ENCODE results near the gene SGTA. TPM values are rescaled to one million over a fixed set of nuclear protein-coding genes. Genes with fewer than 3 reads are reported as not detected.

SGTA gene
- total RNA-seq, 1 donor from 2014 or later, result 25.6 TPM

DNA sequence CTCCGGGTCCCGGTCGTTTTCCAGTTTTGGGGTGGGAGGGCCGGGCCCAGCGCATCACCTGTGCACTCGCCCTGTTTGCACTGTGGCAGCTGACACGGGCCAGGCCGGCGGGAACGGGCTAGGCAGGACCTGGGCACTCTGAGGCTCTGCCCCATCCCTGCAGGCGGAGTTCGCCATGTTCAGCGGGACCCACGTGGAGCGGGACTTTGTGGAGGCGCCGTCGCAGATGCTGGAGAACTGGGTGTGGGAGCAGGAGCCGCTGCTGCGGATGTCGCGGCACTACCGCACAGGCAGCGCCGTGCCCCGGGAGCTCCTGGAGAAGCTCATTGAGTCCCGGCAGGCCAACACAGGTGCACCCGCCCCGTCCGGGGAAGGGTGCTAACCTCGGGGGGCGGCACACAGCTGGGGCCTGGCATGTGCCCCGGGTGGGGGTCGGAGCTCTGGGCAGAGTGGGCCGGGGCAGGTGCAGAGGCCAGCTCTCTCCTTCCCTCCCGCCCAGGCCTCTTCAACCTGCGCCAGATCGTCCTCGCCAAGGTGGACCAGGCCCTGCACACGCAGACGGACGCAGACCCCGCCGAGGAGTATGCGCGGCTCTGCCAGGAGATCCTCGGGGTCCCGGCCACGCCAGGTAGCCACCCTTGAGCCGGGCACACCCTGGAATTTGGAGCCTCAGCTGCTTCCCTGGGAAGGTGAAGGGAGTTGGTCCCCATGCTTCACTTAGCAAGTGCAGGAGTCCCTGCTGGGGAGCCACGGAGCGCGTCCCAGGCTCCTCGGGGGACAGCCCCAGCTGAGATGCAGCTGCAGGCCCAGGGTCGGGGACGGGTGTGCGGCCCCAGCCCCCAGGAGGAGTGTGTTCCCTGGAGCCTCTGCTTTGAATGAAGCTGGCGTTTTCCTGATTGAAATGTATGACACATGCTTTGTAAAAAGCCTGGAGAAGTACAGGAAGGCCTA is 27.3 kb upstream of the SGTA start:
- H3K27me3 ChIP-seq (ENCODE audit: control insufficient read depth in 3 of 3, insufficient read depth in 3 of 3, low read length in 3 of 3), result no peaks in the 10 kb centered on the region
- no peaks in the 10 kb centered on the region for H3K9me3 ChIP-seq (ENCODE audit: control insufficient read depth in 3 of 3, low read length in 3 of 3)
- H3K27ac ChIP-seq (ENCODE audit: low read depth, low read length), result no peak overlapping the region
- peaks cover 0 to 9% (median 3%) of the 10 kb centered on the region in 3 donors for H3K4me1 ChIP-seq (ENCODE audit: control insufficient read depth in 3 of 3, insufficient read depth in 3 of 3, low read length in 3 of 3)
- H3K36me3 ChIP-seq (ENCODE audit: control insufficient read depth in 3 of 3, insufficient read depth in 3 of 3, low read length in 3 of 3), result peaks cover 21 to 39% (median 31%) of the 10 kb centered on the region in 3 donors
- H3K4me3 ChIP-seq (ENCODE audit: low read length in 3 of 3), result no peak overlapping the region
- no peak overlapping the region for H3K9ac ChIP-seq (ENCODE audit: low read depth in 1 of 3, low read length in 3 of 3)

DNA sequence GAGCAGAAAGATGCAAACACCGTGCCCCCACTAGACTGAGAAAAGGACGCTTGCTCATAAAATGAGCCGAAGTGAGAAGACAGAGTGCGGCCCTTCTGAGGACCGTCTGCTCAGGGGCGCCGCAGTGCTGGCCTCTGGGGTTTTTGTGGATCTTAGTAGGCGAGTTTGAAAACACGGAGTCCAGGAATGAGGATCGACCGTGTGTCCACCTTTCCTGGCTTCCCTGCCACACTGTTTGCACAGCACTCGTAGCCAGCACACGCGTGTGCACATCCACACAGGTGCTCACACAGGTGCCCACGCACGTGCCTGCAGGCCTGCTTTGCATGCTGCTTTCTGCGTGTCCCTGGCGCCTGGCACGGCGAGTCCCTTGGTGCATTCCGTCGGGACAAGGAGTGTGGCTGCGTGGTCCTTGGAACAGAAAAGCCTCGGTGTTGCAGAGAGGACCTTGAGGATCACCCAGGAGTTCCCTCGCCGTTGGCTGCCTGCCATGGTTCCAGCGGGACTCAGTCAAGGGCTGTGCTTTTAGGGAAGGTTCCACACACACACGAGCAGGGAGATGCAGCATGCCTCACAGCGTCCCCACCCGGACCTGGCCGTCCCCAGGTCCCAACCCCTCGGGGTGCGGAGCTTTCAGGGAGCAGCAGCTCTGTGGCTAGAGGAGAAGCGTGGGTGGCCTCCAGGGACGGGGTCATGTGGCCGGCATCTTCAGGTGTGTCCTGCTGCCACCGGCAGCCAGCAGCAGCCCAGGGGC is 26.5 kb upstream of the SGTA start:
- peaks cover 21 to 44% (median 37%) of the 10 kb centered on the region in 3 donors for H3K36me3 ChIP-seq (ENCODE audit: control insufficient read depth in 3 of 3, insufficient read depth in 3 of 3, low read length in 3 of 3)

GRCh38 chr19:2808129-2808941 is 25.3 kb upstream of the SGTA start:
- Histone ChIP-seq H3K4me3 (ENCODE audit: low read length in 3 of 3) (no peak overlapping the region), H3K27ac (ENCODE audit: low read depth, low read length) (no peak overlapping the region), H3K27me3 (ENCODE audit: control insufficient read depth in 3 of 3, insufficient read depth in 3 of 3, low read length in 3 of 3) (no peaks in the 10 kb centered on the region), H3K36me3 (ENCODE audit: control insufficient read depth in 3 of 3, insufficient read depth in 3 of 3, low read length in 3 of 3) (peaks cover 21 to 44% (median 37%) of the 10 kb centered on the region in 3 donors), H3K9ac (ENCODE audit: low read depth in 1 of 3, low read length in 3 of 3) (no peak overlapping the region), H3K9me3 (ENCODE audit: control insufficient read depth in 3 of 3, low read length in 3 of 3) (no peaks in the 10 kb centered on the region), H3K4me1 (ENCODE audit: control insufficient read depth in 3 of 3, insufficient read depth in 3 of 3, low read length in 3 of 3) (peaks cover 0 to 9% (median 3%) of the 10 kb centered on the region in 3 donors)

More for the DNA sequence above, 26.5 kb upstream of the SGTA start:
- Histone ChIP-seq H3K27me3 (ENCODE audit: control insufficient read depth in 3 of 3, insufficient read depth in 3 of 3, low read length in 3 of 3) (no peaks in the 10 kb centered on the region), H3K9ac (ENCODE audit: low read depth in 1 of 3, low read length in 3 of 3) (no peak overlapping the region), H3K4me3 (ENCODE audit: low read length in 3 of 3) (no peak overlapping the region), H3K9me3 (ENCODE audit: control insufficient read depth in 3 of 3, low read length in 3 of 3) (no peaks in the 10 kb centered on the region), H3K27ac (ENCODE audit: low read depth, low read length) (no peak overlapping the region), H3K4me1 (ENCODE audit: control insufficient read depth in 3 of 3, insufficient read depth in 3 of 3, low read length in 3 of 3) (peaks cover 0 to 9% (median 3%) of the 10 kb centered on the region in 3 donors)

- H3K9me3 ChIP-seq (ENCODE audit: control insufficient read depth in 3 of 3, low read length in 3 of 3), result no peaks in the 10 kb centered on the region
- H3K27me3 ChIP-seq (ENCODE audit: control insufficient read depth in 3 of 3, insufficient read depth in 3 of 3, low read length in 3 of 3), result no peaks in the 10 kb centered on the region
- no peak overlapping the region for H3K27ac ChIP-seq (ENCODE audit: low read depth, low read length)
- H3K36me3 ChIP-seq (ENCODE audit: control insufficient read depth in 3 of 3, insufficient read depth in 3 of 3, low read length in 3 of 3), result peaks cover 22 to 43% (median 37%) of the 10 kb centered on the region in 3 donors
- peaks cover 0 to 8% (median 3%) of the 10 kb centered on the region in 3 donors for H3K4me1 ChIP-seq (ENCODE audit: control insufficient read depth in 3 of 3, insufficient read depth in 3 of 3, low read length in 3 of 3)
- H3K4me3 ChIP-seq (ENCODE audit: low read length in 3 of 3), result no peak overlapping the region
- no peak overlapping the region for H3K9ac ChIP-seq (ENCODE audit: low read depth in 1 of 3, low read length in 3 of 3)
Measured at GRCh38 chr19:2807379-2808128, 24.5 kb upstream of the SGTA start.

GRCh38 chr19:2806736-2807378 is 23.8 kb upstream of the SGTA start:
- H3K9ac ChIP-seq (ENCODE audit: low read depth in 1 of 3, low read length in 3 of 3), result no peak overlapping the region
- H3K4me1 ChIP-seq (ENCODE audit: control insufficient read depth in 3 of 3, insufficient read depth in 3 of 3, low read length in 3 of 3), result peaks cover 0 to 2% (median 1%) of the 10 kb centered on the region in 3 donors
- H3K4me3 ChIP-seq (ENCODE audit: low read length in 3 of 3), result no peak overlapping the region
- no peaks in the 10 kb centered on the region for H3K9me3 ChIP-seq (ENCODE audit: control insufficient read depth in 3 of 3, low read length in 3 of 3)
- H3K36me3 ChIP-seq (ENCODE audit: control insufficient read depth in 3 of 3, insufficient read depth in 3 of 3, low read length in 3 of 3), result peaks cover 24 to 46% (median 37%) of the 10 kb centered on the region in 3 donors
- no peak overlapping the region for H3K27ac ChIP-seq (ENCODE audit: low read depth, low read length)
- H3K27me3 ChIP-seq (ENCODE audit: control insufficient read depth in 3 of 3, insufficient read depth in 3 of 3, low read length in 3 of 3), result no peaks in the 10 kb centered on the region

DNA sequence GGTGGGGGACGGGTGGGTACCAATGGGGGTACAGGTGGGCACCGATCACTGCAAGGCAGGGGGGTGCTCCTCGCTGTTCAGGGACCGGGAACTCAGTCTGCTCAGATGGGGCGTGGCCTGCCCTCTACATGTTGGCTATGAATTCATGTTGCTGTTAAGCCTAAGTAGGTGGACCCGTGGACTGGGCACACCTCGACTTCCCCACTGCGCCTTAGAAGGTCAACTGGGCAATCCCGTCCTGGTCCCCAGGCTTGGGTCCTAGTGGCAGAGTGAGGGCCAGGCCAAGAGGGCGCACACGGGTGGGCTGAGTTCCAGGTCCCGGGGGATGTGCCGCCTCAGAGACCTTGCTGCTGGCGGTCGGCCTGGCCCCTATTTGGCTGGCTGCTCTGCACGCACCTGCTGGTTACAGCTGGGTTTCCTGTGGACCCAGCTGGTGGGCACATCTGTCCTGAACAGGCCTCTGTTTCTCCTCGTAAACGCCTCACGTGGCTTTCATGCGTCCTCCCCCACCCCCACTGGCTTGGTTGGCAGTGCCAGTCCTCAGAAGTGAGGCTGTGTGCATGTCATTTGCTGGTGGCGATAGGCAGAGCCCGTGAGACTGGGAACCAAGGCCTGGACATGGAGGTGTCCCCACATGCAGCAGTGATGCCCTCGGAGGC is 23.0 kb upstream of the SGTA start:
- Histone ChIP-seq H3K27ac (ENCODE audit: low read depth, low read length) (no peak overlapping the region), H3K36me3 (ENCODE audit: control insufficient read depth in 3 of 3, insufficient read depth in 3 of 3, low read length in 3 of 3) (peaks cover 24 to 47% (median 37%) of the 10 kb centered on the region in 3 donors), H3K4me1 (ENCODE audit: control insufficient read depth in 3 of 3, insufficient read depth in 3 of 3, low read length in 3 of 3) (no peaks in the 10 kb centered on the region), H3K9ac (ENCODE audit: low read depth in 1 of 3, low read length in 3 of 3) (no peak overlapping the region), H3K9me3 (ENCODE audit: control insufficient read depth in 3 of 3, low read length in 3 of 3) (no peaks in the 10 kb centered on the region), H3K27me3 (ENCODE audit: control insufficient read depth in 3 of 3, insufficient read depth in 3 of 3, low read length in 3 of 3) (no peaks in the 10 kb centered on the region), H3K4me3 (ENCODE audit: low read length in 3 of 3) (no peak overlapping the region)

- Histone ChIP-seq H3K4me1 (ENCODE audit: control insufficient read depth in 3 of 3, insufficient read depth in 3 of 3, low read length in 3 of 3) (no peaks in the 10 kb centered on the region), H3K9me3 (ENCODE audit: control insufficient read depth in 3 of 3, low read length in 3 of 3) (no peaks in the 10 kb centered on the region), H3K36me3 (ENCODE audit: control insufficient read depth in 3 of 3, insufficient read depth in 3 of 3, low read length in 3 of 3) (peaks cover 30 to 50% (median 40%) of the 10 kb centered on the region in 3 donors), H3K27ac (ENCODE audit: low read depth, low read length) (no peak overlapping the region), H3K9ac (ENCODE audit: low read depth in 1 of 3, low read length in 3 of 3) (no peak overlapping the region), H3K27me3 (ENCODE audit: control insufficient read depth in 3 of 3, insufficient read depth in 3 of 3, low read length in 3 of 3) (no peaks in the 10 kb centered on the region), H3K4me3 (ENCODE audit: low read length in 3 of 3) (no peak overlapping the region)
Measured at GRCh38 chr19:2805261-2805900, 22.3 kb upstream of the SGTA start.

GRCh38 chr19:2804156-2805004 is 21.3 kb upstream of the SGTA start:
- Histone ChIP-seq H3K9ac (ENCODE audit: low read depth in 1 of 3, low read length in 3 of 3) (no peak overlapping the region), H3K36me3 (ENCODE audit: control insufficient read depth in 3 of 3, insufficient read depth in 3 of 3, low read length in 3 of 3) (peaks cover 32 to 45% (median 37%) of the 10 kb centered on the region in 3 donors), H3K27ac (ENCODE audit: low read depth, low read length) (no peak overlapping the region), H3K27me3 (ENCODE audit: control insufficient read depth in 3 of 3, insufficient read depth in 3 of 3, low read length in 3 of 3) (no peaks in the 10 kb centered on the region), H3K4me3 (ENCODE audit: low read length in 3 of 3) (no peak overlapping the region), H3K9me3 (ENCODE audit: control insufficient read depth in 3 of 3, low read length in 3 of 3) (no peaks in the 10 kb centered on the region), H3K4me1 (ENCODE audit: control insufficient read depth in 3 of 3, insufficient read depth in 3 of 3, low read length in 3 of 3) (no peaks in the 10 kb centered on the region)
